Natural killer cell (primary cell): Measurements from ENCODE around the gene MICB. TPM values are rescaled to one million over a fixed set of nuclear protein-coding genes. Genes with fewer than 3 reads are reported as not detected.

Source experiments
- ATAC-seq, 3 donors: fragments of 150-1000 bp in 2 of 3; fragments of 200-7000 bp in 1 of 3; cut with Tn5 transposase; 1 replicate in 1 of 3; 2 replicates in 2 of 3; pipeline ENCODE4 v1.10.0; 2021; ENCODE audit warnings: mild to moderate bottlenecking in 2 of 3, moderate library complexity in 2 of 3
- DNase-seq, 2 donors: peaks; one replicate each; pipeline versions ENCODE4 v3.0.0 to v3.0.0-alpha.2; 2013 to 2021; ENCODE audit warnings: mixed read lengths in 1 of 2
- H3K27ac ChIP-seq: one replicate; pipeline ENCODE4 v1.5.1; 2013; ENCODE audit warnings: mild to moderate bottlenecking, low read length
- H3K27me3 ChIP-seq: one replicate; pipeline ENCODE4 v1.6.1; 2013; ENCODE audit warnings: low read length; ENCODE audit not compliant: control insufficient read depth, insufficient read depth
- H3K36me3 ChIP-seq: one replicate; pipeline ENCODE4 v1.6.1; 2013; ENCODE audit warnings: low read length; ENCODE audit not compliant: control insufficient read depth, insufficient read depth
- H3K4me1 ChIP-seq: one replicate; pipeline ENCODE4 v1.6.1; 2013; ENCODE audit warnings: low read length; ENCODE audit not compliant: control insufficient read depth, insufficient read depth
- H3K4me3 ChIP-seq: one replicate; pipeline ENCODE4 v1.5.1; 2013; ENCODE audit warnings: low read length
- H3K9me3 ChIP-seq: one replicate; pipeline ENCODE4 v1.6.1; 2013; ENCODE audit warnings: low read length; ENCODE audit not compliant: control insufficient read depth, insufficient read depth
- H3K27ac Mint-ChIP-seq, 2 donors: one replicate each; pipeline ENCODE4 v1.8.0; 2022; ENCODE audit warnings: mild to moderate bottlenecking in 2 of 2, mixed read lengths in 2 of 2, moderate library complexity in 1 of 2
- H3K27me3 Mint-ChIP-seq, 2 donors: one replicate each; pipeline ENCODE4 v1.8.0; 2022; ENCODE audit warnings: low read depth in 2 of 2, mixed read lengths in 2 of 2
- H3K36me3 Mint-ChIP-seq: one replicate; pipeline ENCODE4 v1.8.0; 2022; ENCODE audit warnings: mixed read lengths
- H3K4me1 Mint-ChIP-seq, 2 donors: one replicate each; pipeline ENCODE4 v1.8.0; 2022; ENCODE audit warnings: mixed read lengths in 2 of 2
- H3K4me3 Mint-ChIP-seq: one replicate; pipeline ENCODE4 v1.8.0; 2022; ENCODE audit warnings: mild to moderate bottlenecking, moderate library complexity, mixed read lengths
- H3K9me3 Mint-ChIP-seq, 2 donors: one replicate each; pipeline ENCODE4 v1.8.0; 2022; ENCODE audit warnings: mixed read lengths in 2 of 2
- CTCF ChIP-seq: fragments of 200-600 bp; IDR thresholded peaks from one replicate; pipeline ENCODE4 v1.8.0; 2022; ENCODE audit warnings: antibody characterized with exemption
- WGBS: methylation state at CpG from one replicate; pipeline ENCODE4 v1.1.7; 2013; ENCODE audit warnings: missing lambda C conversion rate; ENCODE audit not compliant: insufficient coverage; 5-methylcytosine and 5-hydroxymethylcytosine counted together
- intact Hi-C: fragments of 100-400 bp; cut with micrococcal nuclease; formaldehyde crosslinking; loops from one replicate; pipeline ENCODE4 v1.14.2; 2022
- total RNA-seq, 4 donors: library from RNA; stranded (reverse); fragments of 120-200 nt in 1 of 4; gene quantifications; one replicate each; pipeline versions ENCODE4 v1.2.3 to v1.2.4, GENCODE V29; 2013 to 2022

MICB gene
- total RNA-seq, 3 donors from 2014 or later (not counting 1 experiment from before 2014, with no cell fraction given): 33.5 to 39.0 (median 37.6) TPM

GRCh38 chr6:31477521-31477920 lies 20.4 kb upstream of the MICB start:
- no peaks in the 10 kb centered on the region for H3K27me3 ChIP-seq
- TF ChIP-seq CTCF: no peak
- no peak overlapping the region for H3K4me3 ChIP-seq
- no peaks in the 10 kb centered on the region for H3K9me3 ChIP-seq
- WGBS: 99% methylated on average over 4 of the region's 4 CpGs
- ATAC-seq (no peak), DNase-seq (no peak)
- Mint-ChIP-seq H3K9me3 (no peaks in the 10 kb centered on the region), H3K27ac (peak overlapping the region; percentile 32 to 57), H3K4me3 (no peak overlapping the region), H3K27me3 (no peaks in the 10 kb centered on the region), H3K36me3 (no peaks in the 10 kb centered on the region), H3K4me1 (peaks cover 22 to 36% of the 10 kb centered on the region in 2 donors)
- intact Hi-C loops: no loop called here
- no peak overlapping the region for H3K27ac ChIP-seq
- H3K36me3 ChIP-seq: peaks cover 2% of the 10 kb centered on the region
- H3K4me1 ChIP-seq: peaks cover 19% of the 10 kb centered on the region

GRCh38 chr6:31478186-31478950 lies 19.6 kb upstream of the MICB start:
- H3K4me3 ChIP-seq: no peak overlapping the region
- Mint-ChIP-seq H3K4me3 (no peak overlapping the region), H3K36me3 (no peaks in the 10 kb centered on the region), H3K4me1 (peaks cover 17 to 30% of the 10 kb centered on the region in 2 donors), H3K27ac (peak overlapping the region in 1 of 2 donors; percentile 32), H3K9me3 (no peaks in the 10 kb centered on the region), H3K27me3 (no peaks in the 10 kb centered on the region)
- no peak for ATAC-seq
- H3K4me1 ChIP-seq: peaks cover 14% of the 10 kb centered on the region
- intact Hi-C loops: no loop called here
- TF ChIP-seq CTCF: no peak
- H3K36me3 ChIP-seq: peaks cover 2% of the 10 kb centered on the region
- no peak for DNase-seq
- H3K27ac ChIP-seq: no peak overlapping the region
- 78% methylated on average over 2 of the region's 3 CpGs for WGBS
- no peaks in the 10 kb centered on the region for H3K27me3 ChIP-seq
- H3K9me3 ChIP-seq: no peaks in the 10 kb centered on the region

GRCh38 chr6:31479151-31479932 lies 18.6 kb upstream of the MICB start:
- intact Hi-C loops: no loop called here
- no peak for ATAC-seq
- Mint-ChIP-seq H3K4me1 (peaks cover 10 to 21% of the 10 kb centered on the region in 2 donors), H3K9me3 (no peaks in the 10 kb centered on the region), H3K36me3 (no peaks in the 10 kb centered on the region), H3K27me3 (no peaks in the 10 kb centered on the region), H3K27ac (no peak overlapping the region), H3K4me3 (no peak overlapping the region)
- Histone ChIP-seq H3K36me3 (peaks cover 2% of the 10 kb centered on the region), H3K27me3 (no peaks in the 10 kb centered on the region), H3K4me1 (peaks cover 10% of the 10 kb centered on the region), H3K27ac (no peak overlapping the region), H3K9me3 (no peaks in the 10 kb centered on the region), H3K4me3 (no peak overlapping the region)
- no peak for TF ChIP-seq CTCF
- WGBS: 90% methylated on average over 2 of the region's 5 CpGs
- DNase-seq: no peak
